ENCODE results near the gene HTR1A. TPM values are rescaled to one million over a fixed set of nuclear protein-coding genes. Genes with fewer than 3 reads are reported as not detected.
A peak's percentile ranks its signal among the peaks of the same experiment; 100 is the strongest.

The HTR1A gene
- total RNA-seq, 2 donors from 2014 or later = not detected

GRCh38 chr5:63963080-63963735 lies 963 bp upstream of the HTR1A start:
- H3K27me3 ChIP-seq = peaks cover 12% of the 10 kb centered on the region
- no peak overlapping the region for H3K9ac ChIP-seq (ENCODE audit: low read depth in 2 of 2, low read length in 2 of 2)
- H3K4me1 ChIP-seq = no peaks in the 10 kb centered on the region
- TF ChIP-seq CTCF (IDR thresholded peaks at IDR 0.05) = no peak
- no peaks in the 10 kb centered on the region for H3K9me3 ChIP-seq
- DNase-seq = peak; percentile 51
- intact Hi-C loops (cut with DNase I) = no loop called here
- H3K36me3 ChIP-seq = no peaks in the 10 kb centered on the region
- H3K4me3 ChIP-seq = no peak overlapping the region
- no peak overlapping the region for H3K27ac ChIP-seq

- Histone ChIP-seq H3K9me3 (no peaks in the 10 kb centered on the region), H3K4me3 (no peak overlapping the region), H3K27me3 (peaks cover 15% of the 10 kb centered on the region), H3K36me3 (no peaks in the 10 kb centered on the region), H3K9ac (ENCODE audit: low read depth in 2 of 2, low read length in 2 of 2) (no peak overlapping the region), H3K27ac (no peak overlapping the region), H3K4me1 (no peaks in the 10 kb centered on the region)
- intact Hi-C loops (cut with DNase I) = no loop called here
- no peak for TF ChIP-seq CTCF (IDR thresholded peaks at IDR 0.05)
- no peak for DNase-seq
Observed at GRCh38 chr5:63961598-63962161, 565 bp downstream of the HTR1A start.

GRCh38 chr5:63961125-63961597 lies 1.1 kb downstream of the HTR1A start:
- Histone ChIP-seq H3K27me3 (peaks cover 15% of the 10 kb centered on the region), H3K36me3 (no peaks in the 10 kb centered on the region), H3K27ac (no peak overlapping the region), H3K4me1 (no peaks in the 10 kb centered on the region), H3K9ac (ENCODE audit: low read depth in 2 of 2, low read length in 2 of 2) (no peak overlapping the region), H3K4me3 (no peak overlapping the region), H3K9me3 (no peaks in the 10 kb centered on the region)
- no peak for DNase-seq
- intact Hi-C loops (cut with DNase I) = no loop called here
- TF ChIP-seq CTCF (IDR thresholded peaks at IDR 0.05) = no peak

GRCh38 chr5:63960646-63961045 lies 1.6 kb downstream of the HTR1A start:
- intact Hi-C loops (cut with DNase I) = no loop called here
- Histone ChIP-seq H3K4me1 (no peaks in the 10 kb centered on the region), H3K36me3 (no peaks in the 10 kb centered on the region), H3K9me3 (no peaks in the 10 kb centered on the region), H3K27ac (no peak overlapping the region), H3K27me3 (peaks cover 15% of the 10 kb centered on the region), H3K9ac (ENCODE audit: low read depth in 2 of 2, low read length in 2 of 2) (no peak overlapping the region), H3K4me3 (no peak overlapping the region)
- TF ChIP-seq CTCF (IDR thresholded peaks at IDR 0.05) = no peak
- no peak for DNase-seq

- Histone ChIP-seq H3K27me3 (peaks cover 15% of the 10 kb centered on the region), H3K4me3 (no peak overlapping the region), H3K9ac (ENCODE audit: low read depth in 2 of 2, low read length in 2 of 2) (no peak overlapping the region), H3K27ac (no peak overlapping the region), H3K9me3 (no peaks in the 10 kb centered on the region), H3K36me3 (no peaks in the 10 kb centered on the region), H3K4me1 (no peaks in the 10 kb centered on the region)
- TF ChIP-seq CTCF (IDR thresholded peaks at IDR 0.05) = no peak
- intact Hi-C loops (cut with DNase I) = loop anchor here (5.0 kb wide), 1 partner anchor 557 kb away; no protein-coding TSS in a partner anchor
- DNase-seq = no peak
Observed at GRCh38 chr5:63959177-63959982, 2.9 kb downstream of the HTR1A start.
